AG04449 (cell line): Measurements from ENCODE around the gene SDC1.
"Not testable (repeated sequence)": the region's sequence is repeated elsewhere in the genome, so short reads cannot be mapped to it uniquely, and the experiment has no call there.

Source experiments
- CTCF ChIA-PET: fragments of 350-600 bp; formaldehyde crosslinking; extraction: SDS; loops from one replicate; lab custom pipeline; 2021; ENCODE audit warnings: antibody characterized with exemption; lab: Yijun Ruan, JAX
- POLR2A ChIA-PET: fragments of 400-600, 350-600 bp; formaldehyde crosslinking; extraction: SDS; loops from one replicate; lab custom pipeline; 2020; ENCODE audit warnings: antibody characterized with exemption, inconsistent platforms; lab: Yijun Ruan, JAX
- DNase-seq: peaks from one replicate; pipeline ENCODE4 v3.0.0-alpha.2; 2010; ENCODE audit warnings: low read depth, low spot score
- H3K4me3 ChIP-seq: 2 replicates; pipeline ENCODE4 v1.5.1; 2011; ENCODE audit warnings: low read depth, mild to moderate bottlenecking, control low read depth, low read length
- CTCF ChIP-seq: IDR thresholded peaks from one replicate; pipeline ENCODE4 v1.5.1; 2011; ENCODE audit warnings: mild to moderate bottlenecking, moderate library complexity, low read length, control low read depth, inconsistent platforms; ENCODE audit not compliant: insufficient read depth; ENCODE audit errors: missing control alignments

Gene SDC1

GRCh38 chr2:20241973-20242726 lies 17.2 kb upstream of the SDC1 start:
- TF ChIP-seq CTCF = peak; percentile 38
- H3K4me3 ChIP-seq = no peak overlapping the region
- no peak for DNase-seq
- POLR2A ChIA-PET = no interaction called here
- CTCF ChIA-PET = interaction anchor here (1.0 to 1.8 kb wide), 5 partner anchors 8 to 49 kb away, joined by 3 to 5 read pairs (median 4); no protein-coding TSS in a partner anchor

GRCh38 chr2:20240291-20240690 lies 15.4 kb upstream of the SDC1 start:
- DNase-seq, H3K4me3 ChIP-seq, POLR2A ChIA-PET: not testable (repeated sequence)
- CTCF ChIA-PET = interaction anchor here (0.9 to 1.8 kb wide), 3 partner anchors 15 to 101 kb away, joined by 3 to 5 read pairs (median 3); no protein-coding TSS in a partner anchor

- POLR2A ChIA-PET = no interaction called here
These were observed 11.6 kb upstream of the SDC1 start for GRCh38 chr2:20236496-20236895.

GRCh38 chr2:20235655-20236305 lies 10.8 kb upstream of the SDC1 start:
- no peak for DNase-seq
- no peak for TF ChIP-seq CTCF
- H3K4me3 ChIP-seq = no peak overlapping the region
- ChIA-PET CTCF (interaction anchor here (3.4 kb wide), 1 partner anchor 10 kb away, joined by 17 read pairs; the partner anchor contains the start of gene SDC1), POLR2A (no interaction called here)

More at GRCh38 chr2:20236496-20236895, 11.6 kb upstream of the SDC1 start:
- no peak overlapping the region for H3K4me3 ChIP-seq
- TF ChIP-seq CTCF = no peak
- CTCF ChIA-PET = interaction anchor here (3.4 kb wide), 1 partner anchor 10 kb away, joined by 17 read pairs; the partner anchor contains the start of gene SDC1
- DNase-seq = no peak

GRCh38 chr2:20234597-20234996 lies 9.7 kb upstream of the SDC1 start:
- POLR2A ChIA-PET, H3K4me3 ChIP-seq, DNase-seq: not testable (repeated sequence)
- CTCF ChIA-PET = interaction anchor here (2.1 kb wide), 1 partner anchor 9 kb away, joined by 9 read pairs; the partner anchor contains the start of gene SDC1

- no peak overlapping the region for H3K4me3 ChIP-seq
- ChIA-PET POLR2A (no interaction called here), CTCF (interaction anchor here (1.3 to 1.5 kb wide), 3 partner anchors 10 to 97 kb away, joined by 3 to 5 read pairs (median 4); no protein-coding TSS in a partner anchor)
- no peak for DNase-seq
- no peak for TF ChIP-seq CTCF
These were observed 7.9 kb upstream of the SDC1 start for GRCh38 chr2:20232837-20233207.

GRCh38 chr2:20231598-20232026 lies 6.7 kb upstream of the SDC1 start:
- no peak overlapping the region for H3K4me3 ChIP-seq
- TF ChIP-seq CTCF = no peak
- no peak for DNase-seq
- POLR2A ChIA-PET = no interaction called here
- CTCF ChIA-PET = interaction anchor here (0.9 to 1.3 kb wide), 2 partner anchors 10 to 11 kb away, joined by 3 to 4 read pairs; no protein-coding TSS in a partner anchor
